ENCODE data around the gene MMD2. TPM values are rescaled to one million over a fixed set of nuclear protein-coding genes. Genes with fewer than 3 reads are reported as not detected.

MMD2 gene
- total RNA-seq, 2 donors from 2014 or later, result not detected

- Mint-ChIP-seq H3K36me3 (ENCODE audit: insufficient read depth in 2 of 2) (no peaks in the 10 kb centered on the region), H3K27ac (no peak overlapping the region), H3K4me3 (peak overlapping the region; percentile 76 to 77), H3K9me3 (no peaks in the 10 kb centered on the region), H3K27me3 (ENCODE audit: low read depth) (peaks cover 26% of the 10 kb centered on the region), H3K4me1 (ENCODE audit: low read depth) (peaks cover 10% of the 10 kb centered on the region)
- peak in 1 of 2 donors; percentile 2 for ATAC-seq (replicated peaks in 1 of 2)
- DNase-seq, result no peak
These were observed 76.0 kb downstream of the MMD2 start for GRCh38 chr7:4883033-4883371.

- no peak overlapping the region for H3K27ac Mint-ChIP-seq
- peak overlapping the region; percentile 76 to 77 for H3K4me3 Mint-ChIP-seq
- H3K27me3 Mint-ChIP-seq (ENCODE audit: low read depth), result peaks cover 26% of the 10 kb centered on the region
- H3K4me1 Mint-ChIP-seq (ENCODE audit: low read depth), result peaks cover 10% of the 10 kb centered on the region
- H3K36me3 Mint-ChIP-seq (ENCODE audit: insufficient read depth in 2 of 2), result no peaks in the 10 kb centered on the region
- ATAC-seq (replicated peaks in 1 of 2) (no peak), DNase-seq (peak in 1 of 2 donors; percentile 8)
- H3K9me3 Mint-ChIP-seq, result no peaks in the 10 kb centered on the region
These were observed 76.6 kb downstream of the MMD2 start for GRCh38 chr7:4882169-4883032.

- Mint-ChIP-seq H3K4me1 (ENCODE audit: low read depth) (peaks cover 10% of the 10 kb centered on the region), H3K27ac (no peak overlapping the region), H3K9me3 (no peaks in the 10 kb centered on the region), H3K4me3 (no peak overlapping the region), H3K27me3 (ENCODE audit: low read depth) (peaks cover 18% of the 10 kb centered on the region), H3K36me3 (ENCODE audit: insufficient read depth in 2 of 2) (no peaks in the 10 kb centered on the region)
- ATAC-seq (replicated peaks in 1 of 2) (no peak), DNase-seq (no peak)
These were observed 78.8 kb downstream of the MMD2 start for GRCh38 chr7:4880218-4880617.

- H3K36me3 Mint-ChIP-seq (ENCODE audit: insufficient read depth in 2 of 2), result no peaks in the 10 kb centered on the region
- no peak for DNase-seq
- no peak overlapping the region for H3K4me3 Mint-ChIP-seq
- peaks cover 10% of the 10 kb centered on the region for H3K4me1 Mint-ChIP-seq (ENCODE audit: low read depth)
- H3K27me3 Mint-ChIP-seq (ENCODE audit: low read depth), result peaks cover 18% of the 10 kb centered on the region
- no peaks in the 10 kb centered on the region for H3K9me3 Mint-ChIP-seq
- H3K27ac Mint-ChIP-seq, result no peak overlapping the region
- no peak for ATAC-seq (replicated peaks in 1 of 2)
These were observed 79.4 kb downstream of the MMD2 start for GRCh38 chr7:4879396-4880081.

GRCh38 chr7:4878336-4879335, 80.4 kb downstream of the MMD2 start:
- ATAC-seq (replicated peaks in 1 of 2), result no peak
- DNase-seq, result no peak
- H3K9me3 Mint-ChIP-seq, result no peaks in the 10 kb centered on the region
- H3K4me3 Mint-ChIP-seq, result no peak overlapping the region
- peaks cover 10% of the 10 kb centered on the region for H3K4me1 Mint-ChIP-seq (ENCODE audit: low read depth)
- H3K27me3 Mint-ChIP-seq (ENCODE audit: low read depth), result peaks cover 18% of the 10 kb centered on the region
- no peak overlapping the region for H3K27ac Mint-ChIP-seq
- H3K36me3 Mint-ChIP-seq (ENCODE audit: insufficient read depth in 2 of 2), result no peaks in the 10 kb centered on the region

GRCh38 chr7:4876586-4876985, 82.4 kb downstream of the MMD2 start:
- peaks cover 2% of the 10 kb centered on the region for H3K4me1 Mint-ChIP-seq (ENCODE audit: low read depth)
- peaks cover 14% of the 10 kb centered on the region for H3K27me3 Mint-ChIP-seq (ENCODE audit: low read depth)
- H3K36me3 Mint-ChIP-seq (ENCODE audit: insufficient read depth in 2 of 2), result no peaks in the 10 kb centered on the region
- no peaks in the 10 kb centered on the region for H3K9me3 Mint-ChIP-seq
- H3K27ac Mint-ChIP-seq, result no peak overlapping the region
- no peak overlapping the region for H3K4me3 Mint-ChIP-seq
- no peak for DNase-seq
- ATAC-seq (replicated peaks in 1 of 2), result no peak

- Mint-ChIP-seq H3K9me3 (no peaks in the 10 kb centered on the region), H3K4me1 (ENCODE audit: low read depth) (peaks cover 11% of the 10 kb centered on the region), H3K36me3 (ENCODE audit: insufficient read depth in 2 of 2) (no peaks in the 10 kb centered on the region), H3K4me3 (no peak overlapping the region), H3K27me3 (ENCODE audit: low read depth) (peaks cover 22% of the 10 kb centered on the region), H3K27ac (no peak overlapping the region)
- DNase-seq, result no peak
- ATAC-seq (replicated peaks in 1 of 2), result no peak
These were observed 83.6 kb downstream of the MMD2 start for GRCh38 chr7:4875391-4875790.

GRCh38 chr7:4873071-4873944, 85.7 kb downstream of the MMD2 start:
- H3K4me1 Mint-ChIP-seq (ENCODE audit: low read depth), result peaks cover 11% of the 10 kb centered on the region
- peaks cover 21% of the 10 kb centered on the region for H3K27me3 Mint-ChIP-seq (ENCODE audit: low read depth)
- no peak overlapping the region for H3K27ac Mint-ChIP-seq
- no peaks in the 10 kb centered on the region for H3K36me3 Mint-ChIP-seq (ENCODE audit: insufficient read depth in 2 of 2)
- DNase-seq (no peak), ATAC-seq (replicated peaks in 1 of 2) (no peak)
- H3K9me3 Mint-ChIP-seq, result peaks cover 0 to 2% of the 10 kb centered on the region in 2 donors
- H3K4me3 Mint-ChIP-seq, result no peak overlapping the region

- ATAC-seq (replicated peaks in 1 of 2), result no peak
- DNase-seq, result no peak
- H3K36me3 Mint-ChIP-seq (ENCODE audit: insufficient read depth in 2 of 2), result no peaks in the 10 kb centered on the region
- H3K9me3 Mint-ChIP-seq, result peaks cover 0 to 2% of the 10 kb centered on the region in 2 donors
- no peak overlapping the region for H3K4me3 Mint-ChIP-seq
- peaks cover 21% of the 10 kb centered on the region for H3K27me3 Mint-ChIP-seq (ENCODE audit: low read depth)
- H3K27ac Mint-ChIP-seq, result no peak overlapping the region
- peaks cover 11% of the 10 kb centered on the region for H3K4me1 Mint-ChIP-seq (ENCODE audit: low read depth)
These were observed 86.9 kb downstream of the MMD2 start for GRCh38 chr7:4871930-4872675.

GRCh38 chr7:4871056-4871680, 87.8 kb downstream of the MMD2 start:
- H3K9me3 Mint-ChIP-seq, result peaks cover 0 to 2% of the 10 kb centered on the region in 2 donors
- no peaks in the 10 kb centered on the region for H3K36me3 Mint-ChIP-seq (ENCODE audit: insufficient read depth in 2 of 2)
- H3K4me1 Mint-ChIP-seq (ENCODE audit: low read depth), result peaks cover 11% of the 10 kb centered on the region
- peak overlapping the region; percentile 13 for H3K27ac Mint-ChIP-seq
- peaks cover 21% of the 10 kb centered on the region for H3K27me3 Mint-ChIP-seq (ENCODE audit: low read depth)
- DNase-seq (peak; percentile 12 to 23), ATAC-seq (replicated peaks in 1 of 2) (peak; percentile 30 to 60)
- peak overlapping the region in 1 of 2 donors; percentile 7 for H3K4me3 Mint-ChIP-seq

GRCh38 chr7:4868493-4868892, 90.5 kb downstream of the MMD2 start:
- no peak overlapping the region for H3K4me3 Mint-ChIP-seq
- H3K27me3 Mint-ChIP-seq (ENCODE audit: low read depth), result peaks cover 38% of the 10 kb centered on the region
- ATAC-seq (replicated peaks in 1 of 2), result no peak

More at GRCh38 chr7:4868493-4868892, 90.5 kb downstream of the MMD2 start:
- peaks cover 11% of the 10 kb centered on the region for H3K4me1 Mint-ChIP-seq (ENCODE audit: low read depth)
- H3K36me3 Mint-ChIP-seq (ENCODE audit: insufficient read depth in 2 of 2), result peaks cover 2% of the 10 kb centered on the region in 2 donors
- no peak overlapping the region for H3K27ac Mint-ChIP-seq
- H3K9me3 Mint-ChIP-seq, result peaks cover 0 to 2% of the 10 kb centered on the region in 2 donors
- no peak for DNase-seq
